ENCODE measurements around the gene TANGO6.

The TANGO6 gene

DNA sequence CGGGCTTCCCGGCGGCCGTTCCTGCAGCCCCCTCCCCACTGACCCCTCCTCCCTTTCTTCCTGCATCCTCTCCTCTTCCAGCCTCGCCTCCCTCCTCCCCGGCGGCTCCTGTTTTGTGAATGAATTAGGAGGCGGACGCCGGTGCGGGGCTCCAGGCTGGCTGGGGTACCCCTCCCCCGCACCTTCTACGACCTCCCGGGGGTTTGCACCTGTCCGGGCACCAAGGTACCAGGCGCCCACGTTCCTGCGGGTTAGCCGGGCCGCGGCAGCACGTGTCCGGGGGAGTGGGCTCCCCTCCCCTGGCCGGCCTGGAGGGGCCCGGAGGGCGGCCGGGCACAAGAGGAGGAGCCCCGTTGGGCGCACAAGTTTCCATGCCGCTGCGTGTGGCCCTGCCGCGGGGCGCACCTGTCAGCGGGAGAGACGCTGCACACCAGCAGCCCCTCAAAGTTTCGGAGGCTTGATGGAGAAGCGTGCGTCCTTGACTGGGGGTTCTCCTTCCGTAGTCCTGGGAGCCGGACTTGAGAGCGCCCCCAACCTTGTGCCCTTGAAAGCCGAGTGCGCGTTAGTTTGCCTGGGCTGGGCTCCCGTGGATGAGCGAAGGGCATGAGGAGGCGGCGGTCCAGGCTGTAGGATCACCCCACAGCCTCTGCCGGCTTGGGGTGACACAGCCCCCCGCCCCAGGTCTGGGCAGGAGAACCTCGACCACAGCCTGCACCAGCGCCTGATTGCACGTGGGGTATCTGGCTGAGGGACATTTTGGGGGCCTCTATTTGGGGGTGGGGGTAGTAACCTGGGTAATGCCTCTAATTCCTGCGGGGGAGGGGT, 263.4 kb downstream of the TANGO6 start:
- DNase-seq = peak in 2 of 3 experiments; percentile 53 to 57

DNA sequence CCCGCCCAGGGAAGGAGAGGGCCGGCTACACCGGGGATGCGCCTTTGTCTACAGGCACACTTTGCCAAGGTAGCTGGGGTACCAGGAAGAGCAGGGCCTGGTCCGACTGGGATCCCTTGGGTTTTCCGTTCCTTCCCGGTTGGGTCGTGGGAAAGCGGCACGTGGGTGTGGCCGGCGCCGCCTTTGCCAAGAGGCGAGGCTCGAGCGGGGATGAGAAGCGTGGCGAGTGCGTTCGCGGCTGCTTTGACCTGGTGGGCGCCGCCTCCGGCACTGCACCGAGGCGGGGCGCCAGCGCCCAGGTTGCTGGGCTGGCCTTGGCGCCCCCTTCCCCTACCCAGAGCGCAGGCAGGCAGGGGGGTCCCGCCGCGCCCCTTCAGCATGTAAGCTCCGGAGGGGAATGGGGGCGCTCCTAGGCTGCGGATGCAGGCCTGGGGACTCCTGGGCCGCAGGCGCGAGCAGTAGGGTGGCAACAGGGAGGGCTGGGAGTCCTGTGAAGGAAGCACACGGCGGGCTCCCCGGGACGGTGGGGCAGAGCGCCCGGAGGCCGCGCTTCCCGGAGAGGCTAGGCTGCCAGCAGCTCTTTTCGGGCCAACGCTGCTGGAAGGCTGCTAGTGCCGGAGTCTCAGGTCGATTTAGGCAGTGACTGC, 264.1 kb downstream of the TANGO6 start:
- DNase-seq = no peak

- DNase-seq = no peak
Observed at GRCh38 chr16:69108064-69108904, 265.0 kb downstream of the TANGO6 start.

- no peak for DNase-seq
Observed at GRCh38 chr16:69108905-69109252, 265.5 kb downstream of the TANGO6 start.

- DNase-seq = no peak
Observed at GRCh38 chr16:69109486-69110270, 266.3 kb downstream of the TANGO6 start.

GRCh38 chr16:69110406-69110805, 267.1 kb downstream of the TANGO6 start:
- DNase-seq = no peak

GRCh38 chr16:69111216-69111875, 268.0 kb downstream of the TANGO6 start:
- no peak for DNase-seq

GRCh38 chr16:69111876-69112230, 268.5 kb downstream of the TANGO6 start:
- DNase-seq = no peak

GRCh38 chr16:69112285-69113129, 269.2 kb downstream of the TANGO6 start:
- peak; percentile 16 to 40 (median 24) for DNase-seq

GRCh38 chr16:69113216-69113615, 269.9 kb downstream of the TANGO6 start:
- DNase-seq = no peak

DNA sequence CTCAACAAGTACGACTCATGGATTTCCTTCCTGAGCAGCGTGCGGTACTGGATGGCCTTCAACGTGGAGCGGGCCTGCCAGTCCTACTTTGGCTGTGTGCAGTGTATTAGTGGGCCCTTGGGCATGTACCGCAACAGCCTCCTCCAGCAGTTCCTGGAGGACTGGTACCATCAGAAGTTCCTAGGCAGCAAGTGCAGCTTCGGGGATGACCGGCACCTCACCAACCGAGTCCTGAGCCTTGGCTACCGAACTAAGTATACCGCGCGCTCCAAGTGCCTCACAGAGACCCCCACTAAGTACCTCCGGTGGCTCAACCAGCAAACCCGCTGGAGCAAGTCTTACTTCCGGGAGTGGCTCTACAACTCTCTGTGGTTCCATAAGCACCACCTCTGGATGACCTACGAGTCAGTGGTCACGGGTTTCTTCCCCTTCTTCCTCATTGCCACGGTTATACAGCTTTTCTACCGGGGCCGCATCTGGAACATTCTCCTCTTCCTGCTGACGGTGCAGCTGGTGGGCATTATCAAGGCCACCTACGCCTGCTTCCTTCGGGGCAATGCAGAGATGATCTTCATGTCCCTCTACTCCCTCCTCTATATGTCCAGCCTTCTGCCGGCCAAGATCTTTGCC, 271.1 kb downstream of the TANGO6 start:
- no peak for DNase-seq

- no peak for DNase-seq
Observed at GRCh38 chr16:69114976-69115355, 271.6 kb downstream of the TANGO6 start.

GRCh38 chr16:69115361-69115760, 272.0 kb downstream of the TANGO6 start:
- DNase-seq = no peak

GRCh38 chr16:69115837-69116236, 272.5 kb downstream of the TANGO6 start:
- no peak for DNase-seq

- no peak for DNase-seq
Observed at GRCh38 chr16:69116256-69116875, 273.0 kb downstream of the TANGO6 start.

DNA sequence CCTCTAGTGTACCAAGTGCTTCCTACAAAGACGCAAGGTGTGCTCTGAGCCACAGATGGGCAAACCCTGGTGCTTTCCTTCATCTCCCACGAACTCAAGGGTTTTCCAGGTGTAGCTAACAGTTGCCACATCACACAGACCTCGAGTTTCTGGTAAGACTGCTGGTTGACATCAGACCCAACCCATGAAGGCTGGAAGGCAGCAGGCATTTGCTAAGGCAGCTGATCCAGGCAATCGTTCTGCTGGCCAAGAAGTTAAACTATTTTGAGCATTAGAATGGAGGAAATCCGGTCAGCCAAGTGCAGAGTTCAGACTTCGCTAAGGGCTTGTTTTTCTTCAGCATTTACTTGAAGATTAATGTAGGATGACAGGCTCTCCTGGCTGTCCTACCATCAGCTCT, 273.6 kb downstream of the TANGO6 start:
- DNase-seq = no peak

GRCh38 chr16:69118468-69118867, 275.1 kb downstream of the TANGO6 start:
- no peak for DNase-seq

- no peak for DNase-seq
Observed at GRCh38 chr16:69118994-69119393, 275.7 kb downstream of the TANGO6 start.

GRCh38 chr16:69119536-69119935, 276.2 kb downstream of the TANGO6 start:
- DNase-seq = no peak

- DNase-seq = no peak
Observed at GRCh38 chr16:69120096-69120664, 276.8 kb downstream of the TANGO6 start.

All from NCI-H1417 (cell line).